Activated CD8-positive, alpha-beta memory T cell treated with anti-CD3 and anti-CD28 coated beads for 48 hours (primary cell): Measurements from ENCODE around the gene CLPTM1L.
A peak's percentile ranks its signal among the peaks of the same experiment; 100 is the strongest.
"Not testable (repeated sequence)": the region's sequence is repeated elsewhere in the genome, so short reads cannot be mapped to it uniquely, and the experiment has no call there.

Experiments
- DNase-seq, 3 experiments: peaks; one replicate each; pipeline ENCODE4 v3.0.0-alpha.2; 2020; ENCODE audit warnings: low read depth in 2 of 3, low spot score in 2 of 3

The CLPTM1L gene

DNA sequence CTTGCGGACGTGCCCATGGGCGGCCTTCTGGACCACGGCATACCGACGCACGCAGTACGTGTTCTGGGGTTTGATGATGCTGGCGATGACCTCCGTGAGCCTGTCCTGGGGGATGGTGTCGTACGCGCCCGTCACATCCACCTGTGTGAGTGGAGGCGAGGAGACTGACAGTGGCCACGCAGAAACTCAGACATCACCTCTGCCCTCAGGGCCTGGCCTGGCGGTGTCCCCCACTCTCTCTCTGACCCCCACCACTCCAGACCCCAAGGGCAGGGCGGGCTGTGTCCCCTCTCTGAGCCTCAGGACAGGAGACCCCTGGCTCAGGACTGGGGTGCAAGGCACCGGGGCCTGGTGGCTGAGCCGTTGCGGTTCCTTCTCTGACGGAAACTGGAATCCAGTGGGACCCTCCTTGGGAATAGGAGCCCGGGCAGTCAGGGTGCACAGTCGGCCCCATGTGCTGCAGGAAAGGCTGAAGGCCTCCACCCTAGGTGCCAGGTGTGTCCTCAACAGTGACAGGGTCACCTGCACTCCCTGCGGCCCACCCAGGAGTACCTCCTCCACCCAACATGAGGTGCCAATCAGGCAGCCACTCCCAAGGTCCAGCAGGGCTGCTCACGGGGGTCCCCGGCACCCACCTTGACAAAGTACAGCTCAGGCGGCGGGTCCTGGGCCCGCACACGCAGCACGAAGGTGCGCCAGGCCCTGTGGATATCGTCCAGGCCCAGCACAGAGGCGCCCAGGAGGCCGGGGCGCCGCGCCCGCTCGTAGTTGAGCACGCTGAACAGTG, 66.0 kb downstream of the CLPTM1L start:
- DNase-seq: no peak

DNA sequence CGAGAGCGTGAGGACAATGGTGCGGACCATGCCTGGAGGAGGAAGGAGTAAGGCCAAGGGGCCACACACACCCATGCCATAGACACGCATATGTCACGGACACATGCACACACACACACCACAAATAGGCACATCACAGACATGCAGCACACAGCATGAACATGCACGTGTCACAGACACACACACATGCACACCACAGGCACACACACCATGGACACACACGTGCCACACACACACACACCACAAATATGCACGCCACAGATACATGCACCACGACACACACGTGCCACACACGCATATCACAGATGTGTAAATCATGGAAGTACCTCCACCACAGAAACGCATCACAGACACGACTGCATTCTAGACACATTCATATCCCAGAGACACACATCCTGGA, 66.7 kb downstream of the CLPTM1L start:
- DNase-seq: no peak

DNA sequence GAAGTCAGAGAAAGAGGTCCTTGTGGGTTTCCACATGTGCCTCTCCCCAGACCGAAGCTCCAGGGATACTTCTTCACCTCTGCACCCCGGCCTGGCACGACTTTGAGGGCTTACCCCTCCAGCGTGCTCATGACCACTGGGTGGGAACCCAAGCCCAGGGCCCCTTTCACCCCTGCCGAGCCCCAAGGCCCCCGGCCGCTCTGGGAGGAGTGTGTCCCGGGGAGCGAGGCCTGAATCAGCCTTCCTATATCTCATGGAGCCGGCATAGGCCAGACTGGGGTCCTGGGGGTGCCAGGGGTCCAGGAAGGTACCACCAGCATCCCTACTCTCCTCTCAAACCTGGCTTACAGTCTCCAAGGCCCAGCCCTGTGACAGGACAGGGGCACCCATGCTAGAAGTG, 67.1 kb downstream of the CLPTM1L start:
- no peak for DNase-seq

DNA sequence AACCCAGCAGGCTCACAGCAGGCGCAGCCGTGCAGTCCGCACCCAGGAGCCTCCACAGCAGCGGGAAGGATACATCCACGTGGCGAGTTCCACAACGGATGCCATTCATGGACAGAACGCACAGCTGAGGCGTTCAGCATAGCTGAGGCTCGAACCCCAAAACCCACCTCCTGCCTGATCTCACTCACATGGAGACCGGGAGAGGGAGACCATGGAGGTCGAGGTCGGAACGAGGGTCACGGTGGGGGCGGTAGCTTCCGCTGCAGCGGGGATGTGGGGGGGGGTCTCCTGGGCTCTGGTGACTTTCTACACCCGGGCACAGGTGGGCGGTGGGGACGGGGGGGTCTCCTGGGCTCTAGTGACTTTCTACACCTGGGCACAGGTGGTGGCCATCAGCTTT, 67.6 kb downstream of the CLPTM1L start:
- DNase-seq: no peak

DNA sequence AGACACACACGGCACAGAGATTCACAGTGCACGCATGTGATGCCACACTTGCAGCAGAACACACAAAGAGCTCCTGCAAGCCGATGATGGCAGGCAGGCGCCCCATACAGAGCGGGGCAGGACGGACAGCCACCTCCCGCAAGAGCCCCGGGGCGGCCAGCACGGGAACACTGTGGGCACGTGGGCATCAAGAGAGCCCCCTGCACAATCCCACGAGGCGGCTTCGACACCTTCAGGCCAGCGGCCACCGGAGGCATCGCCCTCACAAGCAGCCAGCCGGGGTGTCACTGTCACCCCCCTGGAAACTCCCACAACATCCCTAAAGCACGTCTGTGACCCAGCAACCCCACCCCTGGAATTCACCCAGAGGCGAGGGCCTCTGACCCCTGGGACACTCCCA, 68.0 kb downstream of the CLPTM1L start:
- DNase-seq: no peak

DNA sequence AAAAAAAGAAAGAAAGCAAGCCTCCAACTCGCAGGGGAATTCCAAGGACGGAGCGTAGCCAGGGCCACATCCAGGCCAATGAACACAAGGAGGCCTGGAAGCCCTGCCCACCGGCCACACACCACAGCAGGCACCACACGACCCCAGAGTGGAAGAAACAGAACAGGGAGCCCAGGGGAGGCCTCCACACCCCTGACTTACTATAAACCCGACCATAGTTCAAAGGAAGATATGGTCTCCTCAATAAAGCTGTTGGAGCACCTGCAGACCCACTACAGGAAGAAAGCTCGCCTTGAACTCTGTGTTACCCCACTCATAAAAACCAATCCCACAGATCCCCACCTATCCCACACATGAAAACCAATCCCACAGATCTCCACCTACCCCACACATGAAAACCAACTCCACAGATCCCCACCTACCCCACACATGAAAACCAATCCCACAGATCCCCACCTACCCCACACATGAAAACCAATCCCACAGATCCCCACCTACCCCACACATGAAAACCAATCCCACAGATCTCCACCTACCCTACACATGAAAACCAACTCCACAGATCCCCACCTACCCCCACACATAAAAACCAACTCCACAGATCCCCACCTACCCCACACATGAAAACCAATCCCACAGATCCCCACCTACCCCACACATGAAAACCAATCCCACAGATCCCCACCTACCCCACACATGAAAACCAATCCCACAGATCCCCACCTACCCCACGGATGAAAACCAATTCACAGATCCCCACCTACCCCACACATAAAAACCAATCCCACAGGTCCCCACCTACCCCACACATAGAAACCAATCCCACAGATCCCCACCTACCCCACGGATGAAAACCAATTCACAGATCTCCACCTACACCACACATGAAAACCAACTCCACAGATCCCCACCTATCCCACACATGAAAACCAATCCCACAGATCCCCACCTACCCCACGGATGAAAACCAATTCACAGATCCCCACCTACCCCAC, 69.2 kb downstream of the CLPTM1L start:
- DNase-seq: not testable (repeated sequence)

DNA sequence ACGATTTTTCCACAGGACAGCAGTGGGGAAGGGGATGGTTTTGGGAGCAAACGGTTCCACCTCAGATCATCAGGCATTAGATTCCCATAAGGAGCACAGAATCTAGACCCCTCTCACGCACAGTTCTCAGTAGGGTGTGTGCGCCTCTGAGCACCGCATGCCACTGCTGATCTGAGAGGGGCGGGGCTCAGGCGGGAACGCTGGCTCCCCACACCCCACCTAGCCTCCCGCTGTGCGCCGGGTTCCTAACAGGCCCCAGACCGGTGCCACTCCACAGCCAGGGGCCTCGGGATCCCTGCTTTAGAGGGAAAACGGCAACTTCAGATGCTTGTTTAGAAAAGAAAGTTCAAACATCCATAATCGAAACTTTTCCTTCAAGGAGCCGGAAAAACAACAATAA, 70.4 kb downstream of the CLPTM1L start:
- DNase-seq: no peak

DNA sequence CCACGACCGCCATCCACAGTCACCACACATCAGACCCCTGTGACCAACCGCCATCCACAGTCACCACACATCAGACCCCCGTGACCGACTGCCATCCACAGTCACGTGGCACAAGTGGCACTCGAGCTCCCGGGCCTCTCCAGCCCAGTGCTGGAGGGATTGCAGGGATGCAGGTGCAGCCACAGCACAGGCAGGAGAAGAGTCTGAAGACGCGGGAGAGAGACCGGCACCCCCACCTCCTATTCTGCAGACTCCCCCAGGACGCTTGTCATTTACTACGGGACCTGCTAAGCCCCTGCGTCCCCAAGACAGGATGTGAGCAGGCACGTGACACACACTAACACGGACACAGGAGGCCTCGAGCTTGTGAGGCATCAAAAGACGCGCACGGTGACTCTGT, 71.2 kb downstream of the CLPTM1L start:
- DNase-seq: no peak

DNA sequence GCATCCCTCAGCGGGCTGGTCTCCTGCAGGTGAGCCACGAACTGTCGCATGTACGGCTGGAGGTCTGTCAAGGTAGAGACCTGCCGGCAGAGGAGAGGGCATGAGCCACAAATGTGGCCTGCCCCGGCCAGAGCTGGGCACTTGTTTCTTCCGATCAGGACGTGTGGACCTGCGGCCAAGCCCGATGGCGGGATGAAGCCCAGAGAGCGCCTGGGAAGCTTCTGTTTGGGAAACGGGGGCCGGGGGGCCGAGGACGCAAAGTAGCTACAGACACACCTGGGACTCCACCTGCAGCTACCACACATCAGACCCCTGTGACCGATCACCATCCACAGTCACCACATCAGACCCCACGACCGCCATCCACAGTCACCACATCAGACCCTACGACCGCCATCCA, 72.7 kb downstream of the CLPTM1L start:
- no peak for DNase-seq

DNA sequence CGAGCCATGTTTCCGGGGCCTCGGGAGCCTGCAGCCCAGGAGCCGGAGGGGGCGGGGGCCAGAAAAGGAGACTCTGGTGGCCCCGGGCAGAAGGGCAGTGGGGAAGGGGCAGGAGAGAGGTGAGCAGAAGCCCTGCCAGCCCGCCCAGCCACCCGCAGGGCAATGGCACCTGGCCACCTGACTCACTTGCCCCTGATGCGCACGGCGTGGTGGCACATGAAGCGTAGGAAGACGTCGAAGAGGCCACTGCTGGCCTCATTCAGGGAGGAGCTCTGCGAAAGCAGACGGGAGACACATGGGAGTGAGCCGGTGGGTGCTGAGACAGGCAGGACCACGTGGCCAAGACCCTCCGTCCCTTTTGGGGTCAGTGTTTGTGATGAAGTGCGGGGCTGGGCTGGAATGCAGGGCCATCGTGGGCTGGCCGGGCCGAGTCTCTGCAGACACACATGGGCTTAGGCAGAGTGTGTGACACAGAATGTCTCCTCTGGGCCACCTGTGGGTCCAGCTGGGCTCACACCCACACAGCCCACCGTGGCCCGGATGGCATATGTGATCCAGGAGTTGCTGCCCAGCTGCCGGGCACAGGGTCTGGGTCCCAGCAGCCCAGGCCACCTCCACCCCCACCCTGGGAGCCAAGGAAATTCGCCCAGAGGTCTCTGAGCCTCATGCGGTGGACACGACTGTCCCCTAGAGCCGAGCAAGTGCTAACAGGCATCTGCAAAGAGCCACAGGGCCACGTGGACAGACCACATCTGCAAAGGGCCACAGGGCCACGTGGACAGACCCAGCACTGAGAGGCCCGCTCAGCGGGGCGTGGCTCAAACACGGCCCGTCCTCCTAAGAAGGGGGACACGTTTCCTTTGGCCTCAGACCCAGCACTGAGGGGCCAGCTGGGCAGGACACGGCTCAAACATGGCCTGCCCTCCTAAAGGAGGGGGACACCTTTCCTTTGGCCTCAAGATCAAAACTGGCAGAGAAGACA, 73.7 kb downstream of the CLPTM1L start:
- DNase-seq: no peak

DNA sequence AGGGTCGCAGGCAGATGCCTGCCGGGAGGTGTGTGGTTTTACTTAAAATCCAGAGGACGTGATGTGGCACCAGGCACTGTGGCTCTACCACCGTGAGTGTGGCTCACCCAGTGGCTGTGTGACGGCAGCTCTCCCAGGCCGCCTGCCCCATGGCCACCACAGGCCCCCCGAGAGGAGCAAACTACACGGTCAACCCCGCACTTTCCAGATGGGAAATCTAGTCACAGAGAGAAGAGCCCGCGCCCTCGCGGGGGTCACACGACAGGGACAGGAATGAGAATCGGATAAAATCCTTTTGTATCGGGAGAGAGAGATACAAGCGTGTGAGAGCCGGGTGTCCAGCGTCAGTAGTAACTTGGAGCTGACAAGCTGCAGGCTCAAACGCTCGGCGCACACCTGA, 74.5 kb downstream of the CLPTM1L start:
- no peak for DNase-seq

DNA sequence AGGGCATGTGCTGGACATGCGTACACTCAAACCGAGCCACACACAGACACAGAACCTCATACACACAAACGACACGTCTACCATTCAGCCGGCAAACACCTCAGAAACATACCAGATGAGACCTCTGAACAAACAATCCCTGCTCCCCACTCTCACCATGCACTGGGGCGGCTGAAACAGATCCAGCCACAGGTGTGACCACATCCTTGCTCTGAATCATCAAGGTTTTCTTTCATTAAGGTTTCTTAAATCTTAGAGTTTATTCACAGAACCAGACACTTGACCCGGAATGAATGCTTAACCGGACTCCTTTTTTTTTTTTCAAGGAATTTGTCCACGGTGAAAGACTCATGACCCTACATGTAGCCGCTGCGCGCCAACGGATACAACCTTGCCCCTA, 76.2 kb downstream of the CLPTM1L start:
- DNase-seq: peak in 1 of 3 experiments; percentile 10

DNA sequence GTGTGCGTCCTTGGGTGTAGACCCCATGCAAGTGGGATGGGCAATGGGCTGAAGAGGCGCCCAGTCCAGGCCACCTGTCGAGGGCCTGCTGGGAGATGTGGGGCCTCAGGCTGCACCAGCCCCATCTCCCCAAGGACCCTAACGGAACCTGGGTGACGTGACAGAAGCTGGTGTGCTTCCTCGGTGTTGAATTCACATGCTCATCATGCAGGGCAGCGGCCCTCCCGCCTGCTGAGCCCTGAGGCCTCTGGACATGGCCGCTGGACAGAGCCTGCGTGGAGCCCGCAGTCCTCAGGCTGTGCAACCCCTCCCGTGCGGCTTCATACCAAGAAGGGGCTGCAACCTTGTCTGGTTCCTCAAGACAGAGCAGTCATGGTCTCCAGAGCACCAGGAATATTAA, 76.8 kb downstream of the CLPTM1L start:
- DNase-seq: no peak
